Neutrophil (primary cell): ENCODE data around the gene CDH13.

Experiments
- H3K27ac ChIP-seq: fragments of 200-600 bp; sonication (generic); 2 replicates; pipeline ENCODE4 v1.5.1; 2016; ENCODE audit warnings: mild to moderate bottlenecking, moderate library complexity
- H3K27me3 ChIP-seq: fragments of 200-600 bp; sonication (generic); 2 replicates; pipeline ENCODE4 v1.6.0; 2016; ENCODE audit warnings: mild to moderate bottlenecking
- H3K36me3 ChIP-seq: fragments of 200-600 bp; sonication (generic); 2 replicates; pipeline ENCODE4 v1.5.1; 2017
- H3K4me1 ChIP-seq, 2 experiments: fragments of 200-600 bp in 1 of 2; sonication (generic) in 1 of 2; 1 replicate in 1 of 2; 2 replicates in 1 of 2; pipeline versions ENCODE4 v1.5.1 to v1.6.1; 2013 to 2016; ENCODE audit warnings: low read depth in 1 of 2, low read length in 1 of 2, mild to moderate bottlenecking in 1 of 2, moderate library complexity in 1 of 2; ENCODE audit not compliant: control insufficient read depth in 1 of 2, insufficient read depth in 1 of 2
- H3K4me3 ChIP-seq, 2 experiments: fragments of 200-600 bp in 1 of 2; sonication (generic) in 1 of 2; 1 replicate in 1 of 2; 2 replicates in 1 of 2; pipeline ENCODE4 v1.5.1; 2013 to 2016; ENCODE audit warnings: low read depth in 1 of 2, low read length in 1 of 2, mild to moderate bottlenecking in 1 of 2, moderate library complexity in 1 of 2
- H3K9me3 ChIP-seq: fragments of 200-600 bp; sonication (generic); 2 replicates; pipeline ENCODE4 v1.5.1; 2016
- CTCF ChIP-seq: fragments of 200-600 bp; sonication (generic); IDR thresholded peaks from 2 replicates; pipeline ENCODE4 v1.5.1; 2016; ENCODE audit warnings: antibody characterized with exemption

Gene CDH13

GRCh38 chr16:82820855-82821254 lies 194.1 kb downstream of the CDH13 start:
- TF ChIP-seq CTCF = no peak
- Histone ChIP-seq H3K9me3 (no peaks in the 10 kb centered on the region), H3K27me3 (no peaks in the 10 kb centered on the region), H3K4me3 (no peak overlapping the region), H3K4me1 (no peaks in the 10 kb centered on the region), H3K36me3 (no peaks in the 10 kb centered on the region), H3K27ac (no peak overlapping the region)

GRCh38 chr16:82824408-82824807 lies 197.6 kb downstream of the CDH13 start:
- no peaks in the 10 kb centered on the region for H3K27me3 ChIP-seq
- no peak overlapping the region for H3K27ac ChIP-seq
- no peak overlapping the region for H3K4me3 ChIP-seq
- H3K4me1 ChIP-seq = no peaks in the 10 kb centered on the region
- no peak for TF ChIP-seq CTCF
- H3K9me3 ChIP-seq = no peaks in the 10 kb centered on the region
- H3K36me3 ChIP-seq = no peaks in the 10 kb centered on the region

- TF ChIP-seq CTCF = no peak
- H3K4me1 ChIP-seq = no peaks in the 10 kb centered on the region
- no peaks in the 10 kb centered on the region for H3K27me3 ChIP-seq
- H3K27ac ChIP-seq = no peak overlapping the region
- no peak overlapping the region for H3K4me3 ChIP-seq
- no peaks in the 10 kb centered on the region for H3K36me3 ChIP-seq
- H3K9me3 ChIP-seq = no peaks in the 10 kb centered on the region
Measured at GRCh38 chr16:82829301-82829700, 202.5 kb downstream of the CDH13 start.

GRCh38 chr16:82830944-82831343 lies 204.2 kb downstream of the CDH13 start:
- TF ChIP-seq CTCF = no peak
- Histone ChIP-seq H3K4me3 (no peak overlapping the region), H3K27me3 (no peaks in the 10 kb centered on the region), H3K9me3 (no peaks in the 10 kb centered on the region), H3K27ac (no peak overlapping the region), H3K4me1 (no peaks in the 10 kb centered on the region), H3K36me3 (no peaks in the 10 kb centered on the region)

- no peaks in the 10 kb centered on the region for H3K27me3 ChIP-seq
- no peak overlapping the region for H3K27ac ChIP-seq
- no peaks in the 10 kb centered on the region for H3K4me1 ChIP-seq
- H3K36me3 ChIP-seq = no peaks in the 10 kb centered on the region
- no peaks in the 10 kb centered on the region for H3K9me3 ChIP-seq
- TF ChIP-seq CTCF = no peak
- no peak overlapping the region for H3K4me3 ChIP-seq
Measured at GRCh38 chr16:82832821-82833220, 206.1 kb downstream of the CDH13 start.

GRCh38 chr16:82833378-82833993 lies 206.7 kb downstream of the CDH13 start:
- Histone ChIP-seq H3K4me3 (no peak overlapping the region), H3K27me3 (no peaks in the 10 kb centered on the region), H3K36me3 (no peaks in the 10 kb centered on the region), H3K9me3 (no peaks in the 10 kb centered on the region), H3K27ac (no peak overlapping the region), H3K4me1 (no peaks in the 10 kb centered on the region)
- no peak for TF ChIP-seq CTCF
